ENCODE data around the gene SUCLG2. TPM values are rescaled to one million over a fixed set of nuclear protein-coding genes. Genes with fewer than 3 reads are reported as not detected.
"Not testable (repeated sequence)": the region's sequence is repeated elsewhere in the genome, so short reads cannot be mapped to it uniquely, and the experiment has no call there.

Gene SUCLG2
- polyA plus RNA-seq, 1 donor from 2014 or later, result 56.6 TPM

DNA sequence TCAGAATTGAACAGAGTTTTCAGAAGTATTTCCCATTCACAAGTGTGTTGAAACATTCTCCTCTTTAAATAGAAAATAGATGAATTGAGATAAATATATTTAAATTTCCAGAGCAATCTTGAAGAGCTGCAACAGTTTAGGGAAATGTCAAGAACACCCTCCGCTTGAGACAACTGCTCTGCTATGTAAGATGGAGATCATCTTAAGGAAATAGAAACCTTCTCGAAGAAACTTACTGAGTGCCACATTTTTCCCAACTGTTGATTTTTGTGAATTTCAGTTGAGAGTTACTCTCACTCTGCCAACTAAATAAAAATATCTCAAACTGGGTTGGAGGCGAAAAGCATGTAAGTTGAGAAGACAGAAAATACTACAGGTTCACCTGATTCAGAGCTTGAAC is 78.0 kb downstream of the SUCLG2 start:
- Mint-ChIP-seq H3K4me3 (no peak overlapping the region), H3K27me3 (no peaks in the 10 kb centered on the region), H3K4me1 (peaks cover 0 to 4% (median 2%) of the 10 kb centered on the region in 3 donors), H3K36me3 (peaks cover 16% of the 10 kb centered on the region), H3K9me3 (peaks cover 0 to 8% (median 5%) of the 10 kb centered on the region in 3 donors), H3K27ac (no peak overlapping the region)

DNA sequence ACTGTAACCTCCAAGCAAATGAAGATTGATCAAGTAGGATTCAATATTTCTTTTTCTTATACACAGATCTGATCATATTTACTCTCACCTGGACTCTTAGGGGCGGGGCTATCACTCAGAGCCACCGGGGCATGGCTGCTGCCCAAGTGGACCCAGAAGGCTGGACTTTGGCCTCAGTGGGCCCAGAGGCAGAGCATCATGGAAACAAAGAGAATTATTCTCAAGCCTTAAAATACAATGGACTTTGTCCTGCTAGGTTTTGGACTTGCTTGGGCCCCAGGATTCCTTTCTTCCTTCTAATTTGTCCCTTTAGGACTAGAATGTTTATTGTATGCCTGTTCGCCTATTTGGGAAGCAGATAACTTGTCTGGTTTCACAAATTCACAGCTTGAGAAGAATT is 85.1 kb downstream of the SUCLG2 start:
- H3K36me3 Mint-ChIP-seq, result peaks cover 22% of the 10 kb centered on the region
- no peak overlapping the region for H3K27ac Mint-ChIP-seq
- H3K4me3 Mint-ChIP-seq, result peak overlapping the region in 1 of 4 donors; percentile 13

DNA sequence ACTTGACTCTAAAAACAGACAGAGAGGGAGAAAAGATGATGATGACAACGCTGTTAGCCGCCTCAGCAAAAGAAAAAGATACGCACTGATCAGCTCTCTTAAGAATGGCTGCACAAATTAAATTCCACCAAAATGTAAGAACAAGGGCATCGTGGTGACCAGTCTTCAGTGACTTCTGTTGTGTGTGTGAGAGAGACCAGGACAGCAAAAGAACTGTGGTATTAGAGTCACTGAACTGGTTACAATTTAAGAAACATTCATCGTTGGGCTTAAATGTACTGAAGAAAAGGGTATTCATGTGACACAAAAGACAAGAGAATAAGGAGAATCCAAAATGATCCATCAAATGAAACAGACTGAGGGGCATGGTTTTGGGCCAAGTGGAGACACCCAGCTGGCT is 86.5 kb downstream of the SUCLG2 start:
- Mint-ChIP-seq H3K27ac (no peak overlapping the region), H3K36me3 (peaks cover 22% of the 10 kb centered on the region), H3K4me3 (no peak overlapping the region), H3K27me3 (no peaks in the 10 kb centered on the region), H3K9me3 (peaks cover 0 to 12% (median 1%) of the 10 kb centered on the region in 3 donors), H3K4me1 (peaks cover 0 to 5% (median 0%) of the 10 kb centered on the region in 3 donors)

More for the DNA sequence above, 85.1 kb downstream of the SUCLG2 start:
- Mint-ChIP-seq H3K27me3 (no peaks in the 10 kb centered on the region), H3K4me1 (peaks cover 0 to 4% (median 3%) of the 10 kb centered on the region in 3 donors), H3K9me3 (peaks cover 0 to 16% (median 5%) of the 10 kb centered on the region in 3 donors)

DNA sequence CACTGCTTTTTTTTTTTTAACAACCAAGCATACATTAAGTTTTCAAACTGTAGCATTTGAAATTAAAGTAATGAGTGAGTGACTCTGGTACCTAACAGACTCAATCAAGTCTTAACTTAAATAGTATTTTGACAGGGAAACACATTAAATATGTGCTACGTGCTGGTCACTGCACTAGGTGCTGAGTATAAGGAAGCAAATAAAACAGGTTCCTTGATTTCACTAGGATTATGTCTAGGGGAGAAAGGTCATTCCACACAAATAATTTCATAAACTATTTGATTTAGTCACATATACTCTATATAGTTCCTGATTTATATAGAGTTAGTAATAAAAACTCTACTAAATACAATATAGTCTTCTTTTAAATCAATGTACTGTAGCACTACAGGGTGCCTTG is 89.4 kb downstream of the SUCLG2 start:
- Mint-ChIP-seq H3K27me3 (no peaks in the 10 kb centered on the region), H3K9me3 (peaks cover 0 to 1% (median 0%) of the 10 kb centered on the region in 3 donors), H3K36me3 (peaks cover 9% of the 10 kb centered on the region), H3K27ac (no peak overlapping the region), H3K4me1 (peaks cover 0 to 9% (median 0%) of the 10 kb centered on the region in 3 donors), H3K4me3 (no peak overlapping the region)

DNA sequence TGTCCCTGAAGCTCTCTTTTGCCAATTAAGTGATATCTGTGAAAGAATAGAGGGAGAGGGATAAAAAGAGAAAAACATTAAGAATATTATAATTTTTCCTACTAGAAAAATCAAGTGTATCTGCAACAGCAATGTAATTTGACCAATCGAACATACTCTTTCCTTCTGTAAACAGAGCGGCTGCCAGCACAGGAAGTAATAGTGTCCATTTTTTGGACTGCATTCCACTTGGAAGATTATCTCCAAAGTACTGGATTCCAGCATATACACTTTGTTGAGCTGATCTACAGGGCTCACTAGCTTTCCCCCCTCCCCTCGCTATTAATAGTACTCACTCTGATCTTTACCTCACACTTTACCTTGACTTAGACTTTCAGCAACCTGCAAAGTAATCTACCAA is 90.4 kb downstream of the SUCLG2 start:
- H3K9me3 Mint-ChIP-seq, result peaks cover 0 to 1% (median 0%) of the 10 kb centered on the region in 3 donors
- no peaks in the 10 kb centered on the region for H3K27me3 Mint-ChIP-seq
- H3K36me3 Mint-ChIP-seq, result peaks cover 9% of the 10 kb centered on the region
- H3K4me1 Mint-ChIP-seq, result peaks cover 0 to 11% (median 0%) of the 10 kb centered on the region in 3 donors
- H3K27ac Mint-ChIP-seq, result no peak overlapping the region
- no peak overlapping the region for H3K4me3 Mint-ChIP-seq

DNA sequence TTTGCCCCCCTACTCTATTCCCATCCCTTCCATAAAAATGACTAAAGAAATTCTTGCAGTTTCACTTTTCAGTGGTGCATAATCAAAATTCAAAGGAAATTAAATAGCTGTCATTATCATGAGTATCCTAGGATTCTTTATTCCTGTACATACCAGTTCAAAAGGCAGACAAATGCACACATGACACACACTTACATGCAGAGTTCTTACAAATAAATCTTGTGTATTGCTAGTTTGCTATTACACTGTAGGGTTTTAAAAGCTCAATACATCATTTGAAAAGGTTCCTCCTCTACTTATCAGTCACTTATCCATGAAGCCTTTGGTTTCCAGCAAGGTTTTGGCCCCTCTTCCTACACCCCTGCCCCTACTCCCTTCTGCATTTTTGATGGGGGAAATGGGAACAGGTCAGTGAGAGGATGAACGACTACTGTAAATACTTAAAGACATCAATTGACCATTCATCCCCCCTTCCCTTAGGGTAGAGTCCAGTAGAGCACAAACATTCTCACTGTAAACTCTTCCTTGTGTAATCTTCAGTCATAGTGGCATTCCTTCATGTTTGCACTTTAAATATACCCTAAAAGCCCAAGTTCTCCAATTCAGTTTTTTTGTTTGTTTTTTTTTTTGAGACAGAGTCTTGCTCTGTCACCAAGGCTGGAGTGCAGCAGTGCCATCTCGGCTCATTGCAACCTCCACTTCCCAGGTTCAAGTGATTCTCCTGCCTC is 92.6 kb downstream of the SUCLG2 start:
- Mint-ChIP-seq H3K4me1 (peaks cover 0 to 8% (median 0%) of the 10 kb centered on the region in 3 donors), H3K27me3 (no peaks in the 10 kb centered on the region), H3K27ac (no peak overlapping the region), H3K36me3 (peaks cover 6% of the 10 kb centered on the region), H3K9me3 (no peaks in the 10 kb centered on the region), H3K4me3 (peak overlapping the region in 1 of 4 donors; percentile 8)

GRCh38 chr3:67561266-67561665 is 93.1 kb downstream of the SUCLG2 start:
- no peak overlapping the region for H3K27ac Mint-ChIP-seq
- H3K9me3 Mint-ChIP-seq, result no peaks in the 10 kb centered on the region
- no peak overlapping the region for H3K4me3 Mint-ChIP-seq
- H3K36me3 Mint-ChIP-seq, result peaks cover 6% of the 10 kb centered on the region
- peaks cover 0 to 8% (median 0%) of the 10 kb centered on the region in 3 donors for H3K4me1 Mint-ChIP-seq
- no peaks in the 10 kb centered on the region for H3K27me3 Mint-ChIP-seq

DNA sequence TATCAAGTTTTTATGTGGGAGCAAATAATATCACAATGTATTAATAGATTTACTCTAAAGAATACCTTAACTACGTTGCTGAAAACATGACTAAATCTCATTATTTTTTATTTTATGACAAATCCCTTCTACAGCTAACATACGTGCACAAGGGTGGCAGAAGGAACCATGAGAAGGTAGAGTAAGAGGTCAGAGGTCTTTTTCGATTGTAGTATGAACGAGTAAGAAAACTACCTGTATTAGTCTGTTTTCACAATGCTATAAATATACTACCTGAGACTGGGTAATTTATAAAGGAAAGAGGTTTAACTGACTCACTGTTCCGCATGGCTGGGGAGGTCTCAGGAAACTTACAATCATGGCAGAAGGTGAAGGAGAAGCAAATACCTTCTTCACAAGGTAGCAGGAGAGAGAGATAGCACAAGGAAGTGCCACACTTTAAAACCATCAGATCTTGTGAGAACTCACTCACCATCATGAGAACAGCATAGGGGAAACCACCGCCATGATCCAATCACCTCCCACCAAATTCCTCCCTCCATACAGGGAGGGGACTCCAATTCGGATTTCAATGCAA is 95.3 kb downstream of the SUCLG2 start:
- H3K4me1 Mint-ChIP-seq, result peaks cover 0 to 6% (median 0%) of the 10 kb centered on the region in 3 donors
- H3K4me3 Mint-ChIP-seq, result no peak overlapping the region
- peaks cover 5% of the 10 kb centered on the region for H3K36me3 Mint-ChIP-seq
- H3K9me3 Mint-ChIP-seq, result no peaks in the 10 kb centered on the region
- H3K27me3 Mint-ChIP-seq, result no peaks in the 10 kb centered on the region
- H3K27ac Mint-ChIP-seq, result no peak overlapping the region

DNA sequence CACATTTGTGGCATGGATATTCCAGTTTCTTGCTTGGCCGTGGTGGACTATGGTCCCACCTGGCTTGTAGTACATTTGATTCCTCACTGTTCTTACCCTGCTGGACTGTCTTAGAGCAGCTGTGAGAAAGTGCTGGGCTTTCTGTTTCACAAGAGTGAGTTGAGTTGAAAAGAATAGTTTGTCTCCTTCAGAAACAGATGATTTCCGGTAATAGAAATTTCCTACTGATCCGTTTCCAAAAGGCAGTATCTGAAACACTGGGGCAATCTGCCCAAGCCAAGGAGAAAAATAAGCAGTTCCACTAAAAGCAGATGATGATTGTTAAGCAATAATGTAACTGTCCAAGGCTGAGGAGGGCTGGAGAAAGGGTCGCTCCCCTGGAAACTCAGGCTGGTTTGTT is 96.0 kb downstream of the SUCLG2 start:
- Mint-ChIP-seq H3K4me1 (peaks cover 0 to 6% (median 0%) of the 10 kb centered on the region in 3 donors), H3K27me3 (no peaks in the 10 kb centered on the region), H3K9me3 (no peaks in the 10 kb centered on the region), H3K36me3 (peaks cover 3% of the 10 kb centered on the region), H3K4me3 (no peak overlapping the region), H3K27ac (no peak overlapping the region)

- Mint-ChIP-seq H3K4me1 (peaks cover 0 to 6% (median 0%) of the 10 kb centered on the region in 3 donors), H3K36me3 (peaks cover 3% of the 10 kb centered on the region), H3K27ac (peak overlapping the region in 1 of 3 donors; percentile 35), H3K4me3 (no peak overlapping the region), H3K27me3 (no peaks in the 10 kb centered on the region), H3K9me3 (no peaks in the 10 kb centered on the region)
Observed at GRCh38 chr3:67557848-67558355, 96.5 kb downstream of the SUCLG2 start.

DNA sequence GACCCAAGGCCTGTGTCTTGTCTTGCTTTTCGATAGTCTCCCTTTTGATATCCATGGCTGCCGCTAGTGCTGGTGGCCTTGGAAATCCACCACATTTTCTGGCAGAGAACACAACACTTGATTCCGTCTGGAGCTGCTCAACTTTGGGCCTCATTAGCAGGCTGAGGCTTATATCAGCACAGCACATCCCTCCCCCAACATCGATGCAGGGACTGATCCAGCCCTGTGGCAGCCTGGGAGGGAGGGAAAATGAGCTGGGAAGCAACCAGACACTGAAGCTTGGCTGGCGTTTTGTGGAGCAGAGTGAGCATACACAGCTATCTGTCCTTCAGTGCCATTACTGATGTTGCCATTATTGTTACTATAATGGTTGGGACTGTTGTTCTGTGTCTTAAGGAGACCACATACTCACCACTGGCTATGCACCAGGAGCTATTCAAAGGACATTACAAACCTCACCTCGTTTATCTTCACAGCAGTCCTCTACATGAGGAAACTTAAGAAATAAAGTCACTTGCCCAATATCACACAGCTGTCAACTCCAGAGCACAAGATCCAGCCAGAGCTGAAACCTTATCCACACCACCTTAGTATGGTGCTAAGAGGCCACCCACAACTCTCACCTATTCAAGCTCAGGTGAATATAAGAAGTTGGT is 102.9 kb downstream of the SUCLG2 start:
- no peak overlapping the region for H3K4me3 Mint-ChIP-seq
- H3K27me3 Mint-ChIP-seq, result no peaks in the 10 kb centered on the region
- H3K36me3 Mint-ChIP-seq, result peaks cover 14% of the 10 kb centered on the region
- peaks cover 0 to 2% (median 0%) of the 10 kb centered on the region in 3 donors for H3K9me3 Mint-ChIP-seq
- H3K4me1 Mint-ChIP-seq, result peaks cover 0 to 2% (median 0%) of the 10 kb centered on the region in 3 donors
- H3K27ac Mint-ChIP-seq, result no peak overlapping the region

DNA sequence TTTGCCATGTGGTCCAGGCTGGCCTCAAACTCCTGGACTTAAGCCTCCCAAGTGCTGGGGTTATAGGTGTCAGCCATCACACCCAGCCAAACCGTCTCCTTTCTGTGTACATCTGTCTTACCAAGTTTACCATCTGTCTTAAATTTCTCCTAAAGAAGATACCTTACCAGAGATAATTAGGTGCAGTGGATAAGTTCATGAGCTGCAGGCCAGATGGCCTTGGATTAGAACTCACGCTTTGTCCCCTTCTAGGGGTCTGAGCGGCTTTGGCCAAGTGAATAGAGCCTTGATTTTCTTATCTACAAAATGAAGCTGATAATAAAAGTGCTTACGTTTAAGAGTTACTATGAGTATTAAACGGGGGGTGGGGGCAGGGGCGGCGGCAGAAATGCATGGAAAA is 103.9 kb downstream of the SUCLG2 start:
- H3K36me3 Mint-ChIP-seq, result peaks cover 14% of the 10 kb centered on the region
- no peaks in the 10 kb centered on the region for H3K27me3 Mint-ChIP-seq
- peaks cover 0 to 2% (median 0%) of the 10 kb centered on the region in 3 donors for H3K9me3 Mint-ChIP-seq
- H3K4me3 Mint-ChIP-seq, result no peak overlapping the region
- peaks cover 0 to 5% (median 2%) of the 10 kb centered on the region in 3 donors for H3K4me1 Mint-ChIP-seq
- no peak overlapping the region for H3K27ac Mint-ChIP-seq

- peaks cover 0 to 18% (median 9%) of the 10 kb centered on the region in 3 donors for H3K4me1 Mint-ChIP-seq
- H3K4me3 Mint-ChIP-seq, result not testable (repeated sequence)
- H3K36me3 Mint-ChIP-seq, result peaks cover 18% of the 10 kb centered on the region
Observed at GRCh38 chr3:67542502-67543250, 111.7 kb downstream of the SUCLG2 start.

GRCh38 chr3:67540198-67540894 is 114.1 kb downstream of the SUCLG2 start:
- H3K4me3 Mint-ChIP-seq, result peak overlapping the region in 1 of 4 donors; percentile 30
- H3K27ac Mint-ChIP-seq, result peak overlapping the region in 1 of 3 donors; percentile 40
- H3K4me1 Mint-ChIP-seq, result peaks cover 2 to 25% (median 18%) of the 10 kb centered on the region in 3 donors
- H3K9me3 Mint-ChIP-seq, result peaks cover 1 to 11% (median 4%) of the 10 kb centered on the region in 3 donors
- peaks cover 14% of the 10 kb centered on the region for H3K36me3 Mint-ChIP-seq
- no peaks in the 10 kb centered on the region for H3K27me3 Mint-ChIP-seq

More at GRCh38 chr3:67542502-67543250, 111.7 kb downstream of the SUCLG2 start:
- not testable (repeated sequence) for H3K9me3 Mint-ChIP-seq, H3K27ac Mint-ChIP-seq, H3K27me3 Mint-ChIP-seq
